Activated T-helper 2 cell treated with anti-CD3 and anti-CD28 coated beads, Interferon-gamma antibody, Interleukin-2, Interleukin-4, amounts not matched to agents 10 μg/mL and 5 μg/mL and 100 μg/mL, durations not matched to agents 14 hours and 24 hours and 36 hours (primary cell): Measurements from ENCODE around the gene TMEM135. TPM values are rescaled to one million over a fixed set of nuclear protein-coding genes. Genes with fewer than 3 reads are reported as not detected.

Source experiments
- DNase-seq: peaks from one replicate; pipeline ENCODE4 v3.0.0; 2021; ENCODE audit warnings: low spot score
- H3K27ac Mint-ChIP-seq: one replicate; pipeline ENCODE4 v1.8.0; 2021; ENCODE audit warnings: mixed read lengths
- H3K27me3 Mint-ChIP-seq: one replicate; pipeline ENCODE4 v1.8.0; 2021; ENCODE audit warnings: low read depth, mixed read lengths
- H3K36me3 Mint-ChIP-seq: one replicate; pipeline ENCODE4 v1.8.0; 2021; ENCODE audit warnings: low read depth, mixed read lengths
- H3K4me1 Mint-ChIP-seq: one replicate; pipeline ENCODE4 v1.8.0; 2021; ENCODE audit warnings: low read depth, mixed read lengths
- H3K4me3 Mint-ChIP-seq: one replicate; pipeline ENCODE4 v1.8.0; 2021; ENCODE audit warnings: low read depth, mild to moderate bottlenecking, moderate library complexity, mixed read lengths
- H3K9me3 Mint-ChIP-seq: one replicate; pipeline ENCODE4 v1.8.0; 2021; ENCODE audit warnings: mixed read lengths
- intact Hi-C: fragments of 100-400 bp; cut with micrococcal nuclease; formaldehyde crosslinking; loops from one replicate; pipeline ENCODE4 v1.15.1; 2023
- total RNA-seq: library from RNA; stranded (reverse); gene quantifications from 2 replicates; pipeline ENCODE4 v1.2.3, GENCODE V29; 2022

The TMEM135 gene
- total RNA-seq, 1 donor from 2014 or later, result 40.2 TPM

- no peak for DNase-seq
- no peak overlapping the region for H3K27ac Mint-ChIP-seq
- intact Hi-C loops, result no loop called here
- no peaks in the 10 kb centered on the region for H3K9me3 Mint-ChIP-seq
- H3K4me1 Mint-ChIP-seq, result peaks cover 13% of the 10 kb centered on the region
- H3K4me3 Mint-ChIP-seq, result no peak overlapping the region
- no peaks in the 10 kb centered on the region for H3K27me3 Mint-ChIP-seq
- peaks cover 3% of the 10 kb centered on the region for H3K36me3 Mint-ChIP-seq
Measured at GRCh38 chr11:87298155-87298554, 260.4 kb downstream of the TMEM135 start.

DNA sequence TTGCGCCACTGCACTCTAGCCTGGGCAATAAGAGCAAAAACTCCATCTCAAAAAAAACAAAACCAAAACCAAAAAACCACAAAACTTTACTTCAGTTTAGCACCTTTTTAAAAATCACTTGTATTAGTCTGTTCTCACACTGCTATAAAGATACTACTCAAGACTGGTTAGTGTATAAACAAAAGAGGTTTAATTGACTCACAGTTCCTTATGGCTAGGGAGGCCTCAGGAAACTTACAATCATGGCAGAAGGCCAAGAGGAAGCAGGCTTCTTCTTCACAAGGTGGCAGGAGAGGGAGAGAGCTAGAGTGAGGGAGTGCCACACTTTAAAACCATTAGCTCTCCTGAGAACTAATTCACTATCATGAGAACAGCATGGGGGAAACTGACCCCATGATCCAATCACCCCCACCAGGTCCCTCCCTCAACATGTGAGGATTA, 261.3 kb downstream of the TMEM135 start:
- intact Hi-C loops, result no loop called here
- peaks cover 3% of the 10 kb centered on the region for H3K36me3 Mint-ChIP-seq
- H3K27me3 Mint-ChIP-seq, result no peaks in the 10 kb centered on the region
- H3K9me3 Mint-ChIP-seq, result no peaks in the 10 kb centered on the region
- no peak for DNase-seq
- H3K4me1 Mint-ChIP-seq, result peaks cover 13% of the 10 kb centered on the region
- H3K27ac Mint-ChIP-seq, result no peak overlapping the region
- H3K4me3 Mint-ChIP-seq, result no peak overlapping the region

- no peak overlapping the region for H3K4me3 Mint-ChIP-seq
Measured at GRCh38 chr11:87300640-87301380, 263.1 kb downstream of the TMEM135 start.

DNA sequence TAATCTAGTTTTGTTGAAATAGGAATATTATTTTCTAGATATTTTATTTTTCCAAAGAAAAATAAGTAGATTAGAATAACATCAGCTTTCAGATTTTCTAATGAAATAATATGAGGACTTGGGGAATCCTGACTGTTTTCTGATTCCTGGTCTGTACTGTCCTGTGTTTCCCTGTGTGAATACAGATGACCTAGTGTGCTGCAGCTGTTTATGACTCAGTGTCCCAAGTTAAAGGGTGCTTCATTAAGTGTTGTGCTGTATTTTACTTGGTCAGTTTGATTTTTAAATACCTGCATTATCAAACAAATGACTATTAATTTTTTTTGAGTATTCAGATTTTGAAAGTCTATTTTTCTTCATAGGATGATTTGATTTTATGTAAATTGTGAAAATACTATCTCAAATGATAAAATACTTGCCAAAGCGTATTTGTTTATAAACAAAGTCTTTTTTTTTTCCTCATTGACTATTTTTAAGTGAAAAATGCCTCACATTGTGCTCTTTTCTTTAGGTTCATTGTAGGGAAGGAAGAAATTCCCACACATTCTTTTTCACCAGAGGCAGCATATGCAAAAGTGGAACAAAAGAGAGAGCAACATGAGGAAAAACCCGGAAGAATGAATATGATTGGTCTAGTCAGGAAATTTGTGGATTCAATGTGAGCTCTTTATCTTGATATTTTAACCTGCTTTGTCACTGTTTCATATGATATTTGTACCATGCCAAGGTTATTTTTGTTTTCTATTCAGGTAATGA, 264.2 kb downstream of the TMEM135 start:
- Mint-ChIP-seq H3K9me3 (no peaks in the 10 kb centered on the region), H3K27me3 (no peaks in the 10 kb centered on the region), H3K4me1 (peaks cover 13% of the 10 kb centered on the region), H3K36me3 (peaks cover 9% of the 10 kb centered on the region), H3K4me3 (no peak overlapping the region), H3K27ac (no peak overlapping the region)
- DNase-seq, result no peak
- intact Hi-C loops, result loop anchor here (5.0 kb wide), 1 partner anchor 345 kb away; the partner anchor contains the start of gene FZD4

More at GRCh38 chr11:87300640-87301380, 263.1 kb downstream of the TMEM135 start:
- no peaks in the 10 kb centered on the region for H3K27me3 Mint-ChIP-seq
- no peak for DNase-seq
- H3K27ac Mint-ChIP-seq, result no peak overlapping the region
- intact Hi-C loops, result loop anchor here (5.0 kb wide), 1 partner anchor 344 kb away; the partner anchor contains the start of gene FZD4
- H3K36me3 Mint-ChIP-seq, result peaks cover 3% of the 10 kb centered on the region
- peaks cover 13% of the 10 kb centered on the region for H3K4me1 Mint-ChIP-seq
- no peaks in the 10 kb centered on the region for H3K9me3 Mint-ChIP-seq

- no peaks in the 10 kb centered on the region for H3K9me3 Mint-ChIP-seq
- no peaks in the 10 kb centered on the region for H3K27me3 Mint-ChIP-seq
- H3K4me1 Mint-ChIP-seq, result peaks cover 6% of the 10 kb centered on the region
- intact Hi-C loops, result loop anchor here (5.0 kb wide), 1 partner anchor 347 kb away; the partner anchor contains the start of gene FZD4
- no peak overlapping the region for H3K4me3 Mint-ChIP-seq
- DNase-seq, result no peak
- peaks cover 9% of the 10 kb centered on the region for H3K36me3 Mint-ChIP-seq
- no peak overlapping the region for H3K27ac Mint-ChIP-seq
Measured at GRCh38 chr11:87304412-87304811, 266.7 kb downstream of the TMEM135 start.

- H3K4me1 Mint-ChIP-seq, result no peaks in the 10 kb centered on the region
- H3K27ac Mint-ChIP-seq, result no peak overlapping the region
- no peaks in the 10 kb centered on the region for H3K27me3 Mint-ChIP-seq
- H3K9me3 Mint-ChIP-seq, result no peaks in the 10 kb centered on the region
- DNase-seq, result no peak
- intact Hi-C loops, result no loop called here
- peaks cover 9% of the 10 kb centered on the region for H3K36me3 Mint-ChIP-seq
- H3K4me3 Mint-ChIP-seq, result no peak overlapping the region
Measured at GRCh38 chr11:87306262-87306851, 268.6 kb downstream of the TMEM135 start.

DNA sequence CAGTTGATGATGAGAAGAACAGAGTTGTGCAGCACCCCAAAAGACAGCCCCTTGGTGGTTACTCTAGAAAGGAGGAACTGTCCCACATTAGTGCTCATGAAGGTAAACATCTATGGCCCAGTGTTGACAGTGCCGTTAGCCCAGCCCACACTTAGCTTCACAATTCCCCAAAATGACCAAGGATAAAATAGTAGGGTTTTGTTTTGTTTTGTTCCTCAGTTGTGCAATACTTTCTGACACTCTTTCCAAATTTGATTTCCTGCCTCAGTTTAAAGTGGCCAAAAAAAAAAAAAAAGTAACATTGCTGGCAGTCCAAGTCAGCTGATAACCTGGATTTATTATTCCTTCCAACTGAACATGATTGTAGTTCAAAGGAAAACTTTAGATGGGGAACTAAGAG, 269.4 kb downstream of the TMEM135 start:
- H3K9me3 Mint-ChIP-seq, result no peaks in the 10 kb centered on the region
- H3K27me3 Mint-ChIP-seq, result no peaks in the 10 kb centered on the region

GRCh38 chr11:87315229-87315628, 277.5 kb downstream of the TMEM135 start:
- H3K36me3 Mint-ChIP-seq, result no peaks in the 10 kb centered on the region
- no peaks in the 10 kb centered on the region for H3K27me3 Mint-ChIP-seq
- intact Hi-C loops, result no loop called here
- no peaks in the 10 kb centered on the region for H3K9me3 Mint-ChIP-seq
- no peak overlapping the region for H3K4me3 Mint-ChIP-seq
- no peak overlapping the region for H3K27ac Mint-ChIP-seq
- DNase-seq, result no peak
- no peaks in the 10 kb centered on the region for H3K4me1 Mint-ChIP-seq

More for the DNA sequence above, 269.4 kb downstream of the TMEM135 start:
- Mint-ChIP-seq H3K4me3 (no peak overlapping the region), H3K4me1 (no peaks in the 10 kb centered on the region), H3K36me3 (peaks cover 9% of the 10 kb centered on the region), H3K27ac (no peak overlapping the region)
- no peak for DNase-seq
- intact Hi-C loops, result no loop called here

DNA sequence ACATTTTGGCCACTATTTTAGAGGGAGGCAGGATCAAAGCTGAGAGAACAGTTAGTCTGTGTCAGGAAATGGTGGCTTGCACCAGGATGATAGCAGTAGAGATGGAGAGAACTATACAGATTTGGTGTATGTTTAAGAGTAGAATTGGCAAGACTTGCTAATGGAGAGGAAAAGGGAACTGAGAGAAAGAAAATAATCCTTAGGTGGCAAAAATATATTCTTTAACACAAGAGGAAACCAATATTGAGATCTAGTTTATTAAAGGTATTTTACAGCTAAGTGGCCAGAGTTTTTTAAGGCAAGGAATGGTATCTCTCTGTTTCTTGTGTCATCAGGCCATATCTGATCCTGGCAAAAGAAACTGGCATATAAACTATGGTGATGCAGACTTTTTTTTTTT, 278.8 kb downstream of the TMEM135 start:
- no peak for DNase-seq
- intact Hi-C loops, result no loop called here
- Mint-ChIP-seq H3K4me3 (no peak overlapping the region), H3K9me3 (no peaks in the 10 kb centered on the region), H3K27ac (no peak overlapping the region), H3K4me1 (no peaks in the 10 kb centered on the region), H3K36me3 (no peaks in the 10 kb centered on the region), H3K27me3 (no peaks in the 10 kb centered on the region)

DNA sequence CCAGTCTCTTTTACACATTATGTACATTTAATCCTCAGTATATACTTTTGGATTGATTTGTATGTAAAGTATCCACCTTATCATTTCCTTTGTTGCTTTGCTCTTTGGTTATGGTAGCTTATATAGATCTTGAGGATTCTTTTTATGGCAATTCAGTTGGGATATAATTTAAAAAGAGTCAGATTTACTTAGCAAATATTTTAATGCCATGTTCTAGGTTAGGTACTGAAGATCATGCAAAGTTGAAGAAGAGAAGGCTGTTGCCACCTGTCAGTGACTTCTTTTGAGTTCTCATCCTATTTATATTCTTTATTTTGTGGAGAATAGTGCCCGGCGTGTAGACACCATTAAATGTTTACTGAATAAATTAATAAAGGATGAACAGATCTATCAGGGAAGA, 279.7 kb downstream of the TMEM135 start:
- Mint-ChIP-seq H3K27me3 (no peaks in the 10 kb centered on the region), H3K36me3 (no peaks in the 10 kb centered on the region), H3K9me3 (no peaks in the 10 kb centered on the region), H3K27ac (no peak overlapping the region), H3K4me1 (no peaks in the 10 kb centered on the region), H3K4me3 (no peak overlapping the region)
- DNase-seq, result no peak
- intact Hi-C loops, result no loop called here

- no peaks in the 10 kb centered on the region for H3K9me3 Mint-ChIP-seq
- DNase-seq, result no peak
- H3K4me1 Mint-ChIP-seq, result no peaks in the 10 kb centered on the region
- H3K4me3 Mint-ChIP-seq, result no peak overlapping the region
- intact Hi-C loops, result no loop called here
- H3K27me3 Mint-ChIP-seq, result no peaks in the 10 kb centered on the region
- H3K36me3 Mint-ChIP-seq, result no peaks in the 10 kb centered on the region
- H3K27ac Mint-ChIP-seq, result no peak overlapping the region
Measured at GRCh38 chr11:87320123-87320522, 282.4 kb downstream of the TMEM135 start.

GRCh38 chr11:87322568-87322967, 284.8 kb downstream of the TMEM135 start:
- H3K4me1 Mint-ChIP-seq, result no peaks in the 10 kb centered on the region
- H3K9me3 Mint-ChIP-seq, result no peaks in the 10 kb centered on the region
- no peak for DNase-seq
- no peaks in the 10 kb centered on the region for H3K27me3 Mint-ChIP-seq
- intact Hi-C loops, result no loop called here
- no peak overlapping the region for H3K27ac Mint-ChIP-seq
- no peak overlapping the region for H3K4me3 Mint-ChIP-seq
- no peaks in the 10 kb centered on the region for H3K36me3 Mint-ChIP-seq

DNA sequence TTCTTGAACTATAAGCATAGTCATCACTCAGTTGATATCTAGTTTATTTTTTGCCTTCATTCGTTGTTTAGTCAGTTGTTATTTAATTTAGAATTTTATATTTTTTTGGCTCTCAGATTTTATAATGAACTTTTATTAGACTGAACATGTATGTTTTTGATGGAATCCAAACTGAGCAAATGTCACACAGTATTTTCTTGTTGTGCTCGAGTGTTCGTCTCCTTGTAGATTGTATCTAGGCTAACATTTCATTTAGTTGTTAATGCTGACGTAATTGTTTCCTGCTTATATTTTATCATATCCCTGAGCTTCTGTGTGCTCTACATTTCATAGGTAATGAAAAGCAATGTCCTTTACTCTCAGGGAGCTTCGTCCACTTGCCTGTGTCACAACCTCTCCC, 286.2 kb downstream of the TMEM135 start:
- Mint-ChIP-seq H3K4me1 (no peaks in the 10 kb centered on the region), H3K36me3 (no peaks in the 10 kb centered on the region), H3K4me3 (no peak overlapping the region), H3K9me3 (no peaks in the 10 kb centered on the region), H3K27me3 (no peaks in the 10 kb centered on the region), H3K27ac (no peak overlapping the region)
- DNase-seq, result no peak
- intact Hi-C loops, result no loop called here
